Right cardiac atrium (tissue), 5 donors: ENCODE data around the gene SEC11A. TPM values are rescaled to one million over a fixed set of nuclear protein-coding genes. Genes with fewer than 3 reads are reported as not detected.
"Not testable (repeated sequence)": the region's sequence is repeated elsewhere in the genome, so short reads cannot be mapped to it uniquely, and the experiment has no call there.

Experiments
- ATAC-seq, 2 donors: fragments of 200-7000 bp; cut with Tn5 transposase; one replicate each; pipeline versions ENCODE4 v1.8.0 to v1.9.1; 2020; ENCODE audit warnings: moderate library complexity in 2 of 2, mild to moderate bottlenecking in 1 of 2
- DNase-seq, 3 donors: peaks; one replicate each; pipeline ENCODE4 v3.0.0-alpha.2; 2020
- H3K27ac ChIP-seq: one replicate; pipeline ENCODE4 v1.5.1; 2013; ENCODE audit warnings: mild to moderate bottlenecking, low read length, control low read depth, moderate library complexity
- H3K27me3 ChIP-seq: one replicate; pipeline ENCODE4 v1.6.1; 2013; ENCODE audit not compliant: control insufficient read depth, insufficient read depth
- H3K4me1 ChIP-seq: one replicate; pipeline ENCODE4 v1.6.1; 2013; ENCODE audit warnings: low read length; ENCODE audit not compliant: control insufficient read depth, insufficient read depth
- H3K4me3 ChIP-seq: one replicate; pipeline ENCODE4 v1.5.1; 2013; ENCODE audit warnings: low read length, control low read depth
- H3K9me3 ChIP-seq: one replicate; pipeline ENCODE4 v1.6.1; 2013; ENCODE audit warnings: low read length; ENCODE audit not compliant: control insufficient read depth
- WGBS: extraction: QIAGEN DNeasy Blood & Tissue Kit; methylation state at CpG from one replicate; pipeline ENCODE4 v1.1.7; 2013; 5-methylcytosine and 5-hydroxymethylcytosine counted together
- intact Hi-C, 4 donors: fragments of 100-400 bp; cut with DNase I; formaldehyde crosslinking; loops; one replicate each; pipeline versions ENCODE4 v1.11.0 to v1.14.0; 2022 to 2023
- polyA plus RNA-seq: library from polyadenylated mRNA; stranded (reverse); fragments of 200-250 nt; gene quantifications from one replicate; pipeline ENCODE4 v1.2.3, GENCODE V29; 2013
- total RNA-seq, 4 donors: library from RNA; stranded (reverse); fragmentation: NEBNext Ultra II Directional; extraction: Animal tissue kit (Norgen Biotek cat#: 25700); gene quantifications; one replicate each; pipeline ENCODE4 v1.2.1, GENCODE V29; 2021
- donor health status: healthy with polysubstance abuse.
- donor health status: DM: no; HTN: yes; CAD: no.
- donor health status: DM: no; HTN: no; CAD: no.
- donor health status: DM: no; HTN: yes; CAD: no; lungs with severe emphysema.
- donor health status: DM: yes; HTN: yes; CAD: no.

The SEC11A gene
- total and polyA plus RNA-seq, 5 donors, result 86.2 to 92.2 (median 88.3) TPM

- Histone ChIP-seq H3K27ac (no peak overlapping the region), H3K27me3 (no peaks in the 10 kb centered on the region), H3K4me1 (peaks cover 7% of the 10 kb centered on the region), H3K9me3 (no peaks in the 10 kb centered on the region), H3K4me3 (no peak overlapping the region)
- DNase-seq (no peak), ATAC-seq (no peak)
- intact Hi-C loops, result no loop called here
- WGBS, result 94% methylated on average over 6 of the region's 6 CpGs
These were observed 72.1 kb downstream of the SEC11A start for GRCh38 chr15:84643838-84644237.

DNA sequence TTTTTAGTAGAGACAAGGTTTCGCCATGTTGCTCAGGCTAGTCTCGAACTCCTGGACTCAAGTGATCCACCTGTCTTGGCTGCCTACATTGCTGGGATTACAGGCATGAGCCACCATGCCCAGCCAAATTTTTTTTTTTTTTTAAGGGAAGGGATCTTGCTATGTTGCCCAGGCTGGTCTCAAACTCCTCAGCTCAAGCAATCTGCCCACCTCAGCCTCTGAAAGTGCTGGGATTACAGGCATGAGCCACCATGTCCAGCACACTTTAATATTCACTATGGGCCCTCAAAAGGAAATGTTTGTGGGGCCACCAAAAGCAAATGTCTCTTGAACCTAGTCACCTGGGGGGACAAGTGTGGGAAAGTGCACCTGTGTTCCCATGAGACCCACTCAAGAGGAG, 73.3 kb downstream of the SEC11A start:
- H3K27me3 ChIP-seq, ATAC-seq, H3K9me3 ChIP-seq, H3K27ac ChIP-seq, H3K4me3 ChIP-seq, intact Hi-C loops, DNase-seq, H3K4me1 ChIP-seq: not testable (repeated sequence)
- 97% methylated on average over 2 of the region's 2 CpGs for WGBS

GRCh38 chr15:84641871-84642270, 74.1 kb downstream of the SEC11A start:
- ATAC-seq, H3K4me1 ChIP-seq, DNase-seq, H3K27me3 ChIP-seq, intact Hi-C loops, H3K4me3 ChIP-seq, H3K27ac ChIP-seq, H3K9me3 ChIP-seq: not testable (repeated sequence)
- 93% methylated on average over 9 of the region's 9 CpGs for WGBS

DNA sequence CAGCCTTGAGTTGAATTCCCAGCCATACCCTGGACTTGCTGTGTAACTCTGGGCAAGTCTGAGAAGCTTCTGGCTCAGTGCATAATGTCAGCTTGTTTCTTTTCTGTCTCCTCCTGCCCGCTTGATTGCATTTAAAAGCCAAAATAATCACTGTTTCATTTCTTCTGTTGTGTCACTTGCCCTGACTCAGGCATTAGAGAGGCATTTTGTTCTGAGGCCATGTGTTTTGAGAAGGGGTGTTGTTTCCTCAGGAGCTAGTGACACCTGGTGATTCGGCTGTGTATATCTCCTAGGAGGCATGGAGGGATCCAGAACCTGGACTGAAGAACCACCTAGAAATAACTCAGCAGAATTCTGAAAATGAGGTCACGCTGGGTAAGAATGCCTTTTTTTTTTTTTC, 77.8 kb downstream of the SEC11A start:
- H3K9me3 ChIP-seq, result no peaks in the 10 kb centered on the region
- no peaks in the 10 kb centered on the region for H3K4me1 ChIP-seq
- ATAC-seq (no peak), DNase-seq (no peak)
- H3K4me3 ChIP-seq, result no peak overlapping the region
- WGBS, result 69% methylated on average over 3 of the region's 3 CpGs
- no peaks in the 10 kb centered on the region for H3K27me3 ChIP-seq
- intact Hi-C loops, result no loop called here
- H3K27ac ChIP-seq, result no peak overlapping the region

- ATAC-seq, result no peak
- intact Hi-C loops, result no loop called here
- no peak for DNase-seq
- Histone ChIP-seq H3K9me3 (no peaks in the 10 kb centered on the region), H3K4me1 (peaks cover 8% of the 10 kb centered on the region), H3K4me3 (peak overlapping the region; percentile 70), H3K27me3 (no peaks in the 10 kb centered on the region), H3K27ac (peak overlapping the region; percentile 87)
- 21% methylated on average over 23 of the region's 23 CpGs for WGBS
These were observed 81.6 kb downstream of the SEC11A start for GRCh38 chr15:84634228-84634837.

DNA sequence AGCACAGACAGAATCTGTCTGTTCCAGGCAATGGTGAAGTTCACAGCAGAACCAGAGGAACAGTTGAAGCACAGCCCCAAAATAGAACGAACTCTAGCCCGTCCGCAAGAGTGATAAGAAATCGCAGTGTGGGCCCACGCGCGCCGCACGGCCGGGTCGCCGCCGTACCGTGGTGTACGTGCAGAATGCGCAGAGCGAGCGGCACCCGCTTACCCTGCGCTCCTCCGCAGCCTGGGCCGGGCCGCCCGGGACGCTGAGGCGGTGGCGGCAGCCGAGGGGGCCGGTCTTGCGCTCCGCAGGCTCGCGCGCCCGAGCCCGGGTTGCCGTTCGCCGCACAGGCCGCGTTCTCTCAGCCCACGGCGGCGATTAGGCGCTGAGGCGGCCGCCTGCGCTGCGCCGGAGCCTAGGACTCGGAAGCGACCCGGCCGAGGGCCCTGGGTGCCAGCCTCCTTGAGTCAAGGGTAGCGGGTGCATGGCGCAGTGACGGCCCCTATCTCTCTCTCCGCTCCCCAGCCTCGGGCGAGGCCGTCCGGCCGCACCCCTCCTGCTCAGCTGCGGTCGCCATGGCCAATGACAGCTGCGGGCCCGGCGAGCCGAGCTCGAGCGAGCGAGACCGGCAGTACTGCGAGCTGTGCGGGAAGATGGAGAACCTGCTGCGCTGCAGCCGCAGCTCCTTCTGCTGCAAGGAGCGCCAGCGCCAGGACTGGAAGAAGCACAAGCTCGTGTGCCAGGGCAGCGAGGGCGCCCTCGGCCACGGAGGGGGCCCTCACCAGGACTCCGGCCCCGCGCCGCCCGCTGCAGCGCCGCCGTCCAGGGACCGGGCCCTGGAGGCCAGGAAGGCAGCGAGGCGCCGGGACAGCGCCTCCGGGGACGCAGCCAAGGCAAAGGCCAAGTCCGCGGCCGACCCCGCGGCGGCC, 82.4 kb downstream of the SEC11A start:
- peak; percentile 76 to 91 (median 90) for DNase-seq
- Histone ChIP-seq H3K9me3 (no peaks in the 10 kb centered on the region), H3K27ac (peak overlapping the region; percentile 87), H3K4me1 (peaks cover 8% of the 10 kb centered on the region), H3K27me3 (no peaks in the 10 kb centered on the region), H3K4me3 (peak overlapping the region; percentile 70)
- intact Hi-C loops, result no loop called here
- under 1% methylated on average over 105 of the region's 105 CpGs for WGBS
- peak; percentile 80 to 81 for ATAC-seq

- intact Hi-C loops, result no loop called here
- DNase-seq (no peak), ATAC-seq (no peak)
- peaks cover 8% of the 10 kb centered on the region for H3K4me1 ChIP-seq
- H3K27me3 ChIP-seq, result no peaks in the 10 kb centered on the region
- peak overlapping the region; percentile 70 for H3K4me3 ChIP-seq
- H3K27ac ChIP-seq, result peak overlapping the region; percentile 77
- H3K9me3 ChIP-seq, result no peaks in the 10 kb centered on the region
- 34% methylated on average over 7 of the region's 7 CpGs for WGBS
These were observed 84.2 kb downstream of the SEC11A start for GRCh38 chr15:84631706-84632272.

- 94% methylated on average over 9 of the region's 9 CpGs for WGBS
- ATAC-seq, result no peak
- intact Hi-C loops, result no loop called here
These were observed 86.9 kb downstream of the SEC11A start for GRCh38 chr15:84629033-84629432.

DNA sequence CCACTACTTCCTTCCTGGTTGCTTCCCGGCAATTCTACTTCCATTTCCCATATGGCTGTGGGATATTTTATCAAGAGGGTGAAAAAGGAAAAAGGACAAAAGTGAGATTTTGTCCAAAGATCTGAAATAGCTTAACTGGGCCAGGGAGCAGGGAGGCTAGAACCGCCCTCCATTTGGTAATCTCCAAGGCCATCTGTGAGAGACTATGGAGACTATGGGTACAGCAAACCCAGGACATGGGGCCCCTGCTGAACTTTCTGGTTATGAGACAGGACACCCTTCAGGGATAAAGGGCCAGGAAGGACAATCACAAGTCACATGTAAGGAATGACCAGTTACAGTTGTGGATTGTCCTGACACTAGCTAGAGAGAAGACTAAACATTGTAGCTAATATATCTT, 90.8 kb downstream of the SEC11A start:
- Histone ChIP-seq H3K4me3 (no peak overlapping the region), H3K4me1 (no peaks in the 10 kb centered on the region), H3K9me3 (peaks cover 6% of the 10 kb centered on the region), H3K27me3 (no peaks in the 10 kb centered on the region), H3K27ac (no peak overlapping the region)
- intact Hi-C loops, result no loop called here
- DNase-seq (no peak), ATAC-seq (no peak)
- 78% methylated on average over 2 of the region's 2 CpGs for WGBS

More at GRCh38 chr15:84629033-84629432, 86.9 kb downstream of the SEC11A start:
- Histone ChIP-seq H3K4me1 (peaks cover 8% of the 10 kb centered on the region), H3K27ac (no peak overlapping the region), H3K27me3 (no peaks in the 10 kb centered on the region), H3K9me3 (no peaks in the 10 kb centered on the region), H3K4me3 (no peak overlapping the region)
- no peak for DNase-seq

GRCh38 chr15:84624359-84624758, 91.6 kb downstream of the SEC11A start:
- 84% methylated on average over 7 of the region's 7 CpGs for WGBS
- H3K27me3 ChIP-seq, result no peaks in the 10 kb centered on the region
- H3K4me1 ChIP-seq, result no peaks in the 10 kb centered on the region
- no peak overlapping the region for H3K27ac ChIP-seq
- no peak overlapping the region for H3K4me3 ChIP-seq
- intact Hi-C loops, result no loop called here
- H3K9me3 ChIP-seq, result peaks cover 6% of the 10 kb centered on the region
- ATAC-seq, result no peak
- no peak for DNase-seq

- peaks cover 6% of the 10 kb centered on the region for H3K9me3 ChIP-seq
- WGBS, result 99% methylated on average over 17 of the region's 17 CpGs
- intact Hi-C loops, result no loop called here
- DNase-seq (no peak), ATAC-seq (peak in 1 of 2 donors; percentile 20)
- no peak overlapping the region for H3K4me3 ChIP-seq
- H3K27me3 ChIP-seq, result no peaks in the 10 kb centered on the region
- H3K27ac ChIP-seq, result no peak overlapping the region
- H3K4me1 ChIP-seq, result no peaks in the 10 kb centered on the region
These were observed 94.5 kb downstream of the SEC11A start for GRCh38 chr15:84621358-84621979.
